Measurements from ENCODE around the gene AEBP1.

DNA sequence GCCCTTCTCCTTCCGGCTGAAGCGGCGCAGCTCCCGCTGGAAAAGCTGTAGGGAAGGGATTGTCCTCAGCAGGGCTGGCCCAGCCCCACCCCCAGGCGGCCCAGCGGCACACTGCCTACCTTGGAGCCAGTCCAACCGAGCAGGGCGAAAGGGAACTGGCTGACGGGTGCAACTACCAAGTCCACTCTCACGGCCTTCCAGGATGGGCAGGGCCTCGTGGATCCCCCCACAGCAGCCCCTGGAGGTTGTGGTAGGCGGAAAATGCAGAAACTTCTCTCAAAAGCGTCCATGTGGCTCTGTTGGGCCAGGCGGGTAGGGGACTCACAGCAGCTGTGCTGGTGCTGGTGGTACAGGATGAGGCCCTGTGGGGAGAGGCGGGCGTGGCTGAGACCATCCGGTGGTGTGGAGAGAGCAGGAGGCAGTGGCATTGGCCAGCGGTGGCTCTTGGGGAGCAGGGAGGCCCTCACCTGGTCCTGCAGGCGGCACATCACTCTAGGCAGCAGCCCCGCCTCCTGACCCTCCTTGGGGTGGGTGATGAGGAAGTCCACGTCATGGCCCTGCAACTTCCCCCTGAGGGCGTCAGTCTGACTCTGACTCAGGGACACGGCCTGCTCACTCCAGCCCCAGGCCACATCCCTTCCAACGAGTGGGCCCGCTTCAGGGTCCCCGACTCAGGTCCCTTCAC is 30.3 kb upstream of the AEBP1 start:
- TF ChIP-seq, protein P1, sequence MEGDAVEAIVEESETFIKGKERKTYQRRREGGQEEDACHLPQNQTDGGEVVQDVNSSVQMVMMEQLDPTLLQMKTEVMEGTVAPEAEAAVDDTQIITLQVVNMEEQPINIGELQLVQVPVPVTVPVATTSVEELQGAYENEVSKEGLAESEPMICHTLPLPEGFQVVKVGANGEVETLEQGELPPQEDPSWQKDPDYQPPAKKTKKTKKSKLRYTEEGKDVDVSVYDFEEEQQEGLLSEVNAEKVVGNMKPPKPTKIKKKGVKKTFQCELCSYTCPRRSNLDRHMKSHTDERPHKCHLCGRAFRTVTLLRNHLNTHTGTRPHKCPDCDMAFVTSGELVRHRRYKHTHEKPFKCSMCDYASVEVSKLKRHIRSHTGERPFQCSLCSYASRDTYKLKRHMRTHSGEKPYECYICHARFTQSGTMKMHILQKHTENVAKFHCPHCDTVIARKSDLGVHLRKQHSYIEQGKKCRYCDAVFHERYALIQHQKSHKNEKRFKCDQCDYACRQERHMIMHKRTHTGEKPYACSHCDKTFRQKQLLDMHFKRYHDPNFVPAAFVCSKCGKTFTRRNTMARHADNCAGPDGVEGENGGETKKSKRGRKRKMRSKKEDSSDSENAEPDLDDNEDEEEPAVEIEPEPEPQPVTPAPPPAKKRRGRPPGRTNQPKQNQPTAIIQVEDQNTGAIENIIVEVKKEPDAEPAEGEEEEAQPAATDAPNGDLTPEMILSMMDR (IDR thresholded peaks at IDR 0.05; ENCODE audit: low read depth, low read length) = no peak
- no peak for TF ChIP-seq EZH2phosphoT487 (IDR thresholded peaks at IDR 0.05; ENCODE audit: low read depth)

Data from OCI-LY3 (cell line).